GM13976 (cell line): Measurements from ENCODE around the gene RANBP17.
"Not testable (repeated sequence)": the region's sequence is repeated elsewhere in the genome, so short reads cannot be mapped to it uniquely, and the experiment has no call there.

Source experiments
- DNase-seq: peaks from one replicate; pipeline ENCODE4 v3.0.0; 2012; ENCODE audit warnings: low spot score
- CTCF ChIP-seq: IDR thresholded peaks from 2 replicates; pipeline ENCODE4 v1.5.1; 2012; ENCODE audit warnings: borderline replicate concordance, mild to moderate bottlenecking; ENCODE audit not compliant: insufficient read depth; ENCODE audit errors: extremely low read depth, missing control alignments, control extremely low read depth
- in situ Hi-C: fragments of 300-500 bp; cut with MboI; formaldehyde crosslinking; loops from one replicate; pipeline ENCODE4 v1.12.0; 2022; ENCODE audit warnings: low sequenced_read_pairs, mixed read lengths, inconsistent platforms; ENCODE audit not compliant: unreplicated experiment

Gene RANBP17

GRCh38 chr5:171288066-171288465, 426.2 kb downstream of the RANBP17 start:
- TF ChIP-seq CTCF: no peak
- no peak for DNase-seq
- in situ Hi-C loops: no loop called here

GRCh38 chr5:171291371-171291770, 429.6 kb downstream of the RANBP17 start:
- DNase-seq: no peak
- no peak for TF ChIP-seq CTCF
- in situ Hi-C loops: no loop called here

- no peak for DNase-seq
- no peak for TF ChIP-seq CTCF
- in situ Hi-C loops: no loop called here
Measured at GRCh38 chr5:171295299-171295698, 433.5 kb downstream of the RANBP17 start.

GRCh38 chr5:171295801-171296200, 434.0 kb downstream of the RANBP17 start:
- in situ Hi-C loops: no loop called here
- no peak for TF ChIP-seq CTCF
- no peak for DNase-seq

- DNase-seq, in situ Hi-C loops: not testable (repeated sequence)
Measured at GRCh38 chr5:171297941-171298340, 436.1 kb downstream of the RANBP17 start.

- no peak for DNase-seq
- in situ Hi-C loops: no loop called here
- TF ChIP-seq CTCF: no peak
Measured at GRCh38 chr5:171299228-171299627, 437.4 kb downstream of the RANBP17 start.

- TF ChIP-seq CTCF: no peak
- in situ Hi-C loops: no loop called here
- no peak for DNase-seq
Measured at GRCh38 chr5:171299851-171300250, 438.0 kb downstream of the RANBP17 start.
